H9 (cell line): ENCODE data around the gene FGF12. TPM values are rescaled to one million over a fixed set of nuclear protein-coding genes. Genes with fewer than 3 reads are reported as not detected.

Source experiments
- DNase-seq: peaks from one replicate; pipeline ENCODE4 v3.0.0-alpha.2; 2017
- H2AFZ ChIP-seq: one replicate; pipeline ENCODE4 v1.6.1; 2013; ENCODE audit warnings: mild to moderate bottlenecking, low read length, control low read depth, moderate library complexity
- H2AK5ac ChIP-seq: 2 replicates; pipeline ENCODE4 v1.6.1; 2013; ENCODE audit warnings: low read length, control low read depth, mixed read lengths; ENCODE audit not compliant: insufficient read length
- H2BK120ac ChIP-seq: one replicate; pipeline ENCODE4 v1.6.1; 2013; ENCODE audit warnings: low read depth, mild to moderate bottlenecking, low read length, control low read depth, inconsistent platforms; ENCODE audit not compliant: poor library complexity, severe bottlenecking
- H2BK12ac ChIP-seq: 2 replicates; pipeline ENCODE4 v1.6.1; 2013; ENCODE audit warnings: low read length, control low read depth, mixed read lengths, low read depth; ENCODE audit not compliant: insufficient read length
- H2BK15ac ChIP-seq: 2 replicates; pipeline ENCODE4 v1.6.1; 2013; ENCODE audit warnings: low read depth, low read length, control low read depth
- H2BK20ac ChIP-seq: one replicate; pipeline ENCODE4 v1.6.1; 2013; ENCODE audit warnings: low read depth, mild to moderate bottlenecking, low read length, control low read depth, inconsistent platforms; ENCODE audit not compliant: poor library complexity, severe bottlenecking
- H2BK5ac ChIP-seq: 2 replicates; pipeline ENCODE4 v1.6.1; 2013; ENCODE audit warnings: low read length, control low read depth, mixed read lengths; ENCODE audit not compliant: insufficient read length
- H3K14ac ChIP-seq: 2 replicates; pipeline ENCODE4 v1.6.1; 2013; ENCODE audit warnings: low read length, control low read depth; ENCODE audit not compliant: insufficient read depth
- H3K18ac ChIP-seq: 2 replicates; pipeline ENCODE4 v1.6.1; 2013; ENCODE audit warnings: low read depth, mild to moderate bottlenecking, mixed read lengths, low read length, control low read depth; ENCODE audit not compliant: insufficient read length
- H3K23ac ChIP-seq: 2 replicates; pipeline ENCODE4 v1.6.1; 2013; ENCODE audit warnings: low read length, control low read depth, mixed read lengths, low read depth; ENCODE audit not compliant: insufficient read length
- H3K23me2 ChIP-seq: 2 replicates; pipeline ENCODE4 v1.6.1; 2013; ENCODE audit warnings: low read depth, mild to moderate bottlenecking, mixed read lengths, low read length, control low read depth; ENCODE audit not compliant: insufficient read length, poor library complexity, severe bottlenecking
- H3K27ac ChIP-seq: 2 replicates; pipeline ENCODE4 v1.5.1; 2013; ENCODE audit warnings: low read length, control low read depth, mixed read lengths, low read depth; ENCODE audit not compliant: insufficient read length
- H3K27me3 ChIP-seq: 2 replicates; pipeline ENCODE4 v1.6.1; 2013; ENCODE audit warnings: low read length, control low read depth, inconsistent platforms; ENCODE audit not compliant: insufficient read depth
- H3K4ac ChIP-seq: 2 replicates; pipeline ENCODE4 v1.6.1; 2013; ENCODE audit warnings: low read depth, mild to moderate bottlenecking, control low read depth, inconsistent platforms, low read length, moderate library complexity
- H3K4me1 ChIP-seq: 2 replicates; pipeline ENCODE4 v1.6.1; 2013; ENCODE audit warnings: low read length, control low read depth, inconsistent platforms; ENCODE audit not compliant: insufficient read depth
- H3K4me2 ChIP-seq: 2 replicates; pipeline ENCODE4 v1.6.1; 2013; ENCODE audit warnings: low read length, control low read depth, mixed read lengths; ENCODE audit not compliant: insufficient read length, insufficient read depth
- H3K56ac ChIP-seq: 2 replicates; pipeline ENCODE4 v1.6.1; 2013; ENCODE audit warnings: low read depth, mild to moderate bottlenecking, mixed read lengths, low read length, control low read depth; ENCODE audit not compliant: insufficient read length
- H3K79me1 ChIP-seq: 2 replicates; pipeline ENCODE4 v1.6.1; 2013; ENCODE audit warnings: low read depth, mild to moderate bottlenecking, moderate library complexity, low read length, control low read depth, inconsistent platforms; ENCODE audit not compliant: insufficient read depth, poor library complexity, severe bottlenecking
- H3K79me2 ChIP-seq: 2 replicates; pipeline ENCODE4 v1.6.1; 2013; ENCODE audit warnings: low read length, control low read depth, inconsistent platforms; ENCODE audit not compliant: insufficient read depth
- H3K9ac ChIP-seq: 2 replicates; pipeline ENCODE4 v1.6.1; 2013; ENCODE audit warnings: low read length, control low read depth, mixed read lengths; ENCODE audit not compliant: insufficient read length; ENCODE audit errors: extremely low read depth
- H3K9me3 ChIP-seq: one replicate; pipeline ENCODE4 v1.6.1; 2013; ENCODE audit warnings: low read depth, low read length, inconsistent platforms; ENCODE audit not compliant: control insufficient read depth
- H3T11ph ChIP-seq: one replicate; pipeline ENCODE4 v1.6.1; 2013; ENCODE audit warnings: mild to moderate bottlenecking, low read length, control low read depth, inconsistent platforms
- H4K20me1 ChIP-seq: one replicate; pipeline ENCODE4 v1.6.1; 2013; ENCODE audit not compliant: control insufficient read depth, insufficient read length, insufficient read depth
- H4K5ac ChIP-seq: 2 replicates; pipeline ENCODE4 v1.6.1; 2013; ENCODE audit warnings: low read depth, mild to moderate bottlenecking, mixed read lengths, low read length, control low read depth; ENCODE audit not compliant: insufficient read length
- H4K8ac ChIP-seq: replicated peaks from 2 replicates; pipeline ENCODE4 v1.6.1; 2013; ENCODE audit warnings: low read length, control low read depth, mixed read lengths, low read depth; ENCODE audit not compliant: insufficient read length
- H4K91ac ChIP-seq: 2 replicates; pipeline ENCODE4 v1.6.1; 2013; ENCODE audit warnings: low read depth, mild to moderate bottlenecking, moderate library complexity, mixed read lengths, low read length, control low read depth; ENCODE audit not compliant: insufficient read length
- H3K27ac Mint-ChIP-seq, 3 experiments: 2 replicates in 2 of 3; 3 replicates in 1 of 3; pipeline ENCODE4 v1.8.0; 2020 to 2021; ENCODE audit warnings: mixed read lengths in 3 of 3, mild to moderate bottlenecking in 1 of 3, moderate library complexity in 1 of 3
- H3K27me3 Mint-ChIP-seq: 2 replicates; pipeline ENCODE4 v1.8.0; 2021; ENCODE audit warnings: low read depth, mild to moderate bottlenecking, moderate library complexity, mixed read lengths
- H3K36me3 Mint-ChIP-seq, 3 experiments: 2 replicates in 2 of 3; 3 replicates in 1 of 3; pipeline ENCODE4 v1.8.0; 2020 to 2021; ENCODE audit warnings: low read depth in 3 of 3, mixed read lengths in 3 of 3; ENCODE audit not compliant: insufficient read depth in 1 of 3
- H3K4me1 Mint-ChIP-seq, 2 experiments: 2 replicates each; pipeline ENCODE4 v1.8.0; 2020; ENCODE audit warnings: mixed read lengths in 2 of 2
- H3K4me3 Mint-ChIP-seq, 2 experiments: 2 replicates in 1 of 2; 3 replicates in 1 of 2; pipeline ENCODE4 v1.8.0; 2020 to 2021; ENCODE audit warnings: mild to moderate bottlenecking in 2 of 2, mixed read lengths in 2 of 2, moderate library complexity in 1 of 2
- H3K9me3 Mint-ChIP-seq, 2 experiments: 2 replicates in 1 of 2; 3 replicates in 1 of 2; pipeline ENCODE4 v1.8.0; 2020; ENCODE audit warnings: mild to moderate bottlenecking in 2 of 2, mixed read lengths in 2 of 2, moderate library complexity in 1 of 2
- WGBS: extraction: QIAGEN DNeasy Blood & Tissue Kit; methylation state at CpG from one replicate; pipeline ENCODE4 v1.1.7; 2013; ENCODE audit warnings: missing lambda C conversion rate, low lambda C conversion rate, mixed read lengths; ENCODE audit not compliant: insufficient read length; ENCODE audit errors: extremely low coverage; 5-methylcytosine and 5-hydroxymethylcytosine counted together
- total RNA-seq: library from RNA; stranded (reverse); gene quantifications from 2 replicates; pipeline ENCODE4 v1.2.1, GENCODE V29; 2021
- TF ChIP-seq, protein P1 (sequence below): fragments of 200-600 bp; sonication (generic); conservative IDR thresholded peaks from 3 replicates; pipeline ENCODE4 v1.8.0; 2021; ENCODE audit warnings: antibody characterized with exemption, mild to moderate bottlenecking

Gene FGF12
- total RNA-seq, 1 experiment from 2014 or later, result 5.6 TPM

DNA sequence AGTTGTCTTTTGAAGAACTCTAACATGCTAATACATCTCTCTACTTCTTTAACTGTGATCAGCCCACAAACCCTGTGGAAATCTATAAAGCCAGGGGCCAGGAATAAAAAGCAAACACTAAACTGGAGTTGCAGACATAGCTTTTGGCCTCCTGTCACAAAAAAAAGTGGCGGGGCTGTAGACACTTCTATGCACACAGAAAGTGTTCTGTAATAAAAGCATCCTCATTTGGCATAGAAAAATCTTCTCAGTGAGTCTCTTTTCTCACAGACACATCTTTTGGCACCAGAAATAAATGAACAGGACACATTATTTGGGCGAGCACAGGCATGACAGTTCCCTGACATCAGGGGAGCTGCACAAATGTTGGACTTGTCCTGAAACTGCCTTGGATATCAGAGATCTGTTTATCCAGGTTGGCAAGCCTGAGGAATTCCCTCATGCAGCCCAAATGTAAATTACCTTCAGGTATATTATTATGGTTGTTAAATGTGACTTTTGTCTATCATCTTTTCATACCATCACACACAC is 355.4 kb downstream of the FGF12 start:
- peaks cover 18 to 19% of the 10 kb centered on the region in 2 experiments for H3K4me1 Mint-ChIP-seq
- Histone ChIP-seq H3K4me1 (0 out of 2 replicates have a peak, but pooled peaks cover 2% of the 10 kb centered on the region), H4K91ac (no peak overlapping the region), H3K27ac (no peak overlapping the region), H2BK120ac (no peak overlapping the region), H2AK5ac (no peak overlapping the region), H2BK15ac (no peak overlapping the region), H2BK12ac (no peak overlapping the region), H2AFZ (no peak overlapping the region), H3K27me3 (no peaks in the 10 kb centered on the region), H3K18ac (no peak overlapping the region), H2BK5ac (no peak overlapping the region), H3K4me2 (no peak overlapping the region), H3T11ph (no peak overlapping the region), H4K20me1 (no peaks in the 10 kb centered on the region), H3K79me2 (0 out of 2 replicates have a peak, but pooled peaks cover 2% of the 10 kb centered on the region), H3K9me3 (no peaks in the 10 kb centered on the region), H3K9ac (no peak overlapping the region), H2BK20ac (no peak overlapping the region), H3K14ac (no peak overlapping the region), H3K56ac (no peak overlapping the region), H3K4ac (no peak overlapping the region), H3K23me2 (no peaks in the 10 kb centered on the region), H3K23ac (no peak overlapping the region), H4K8ac (no peak overlapping the region), H4K5ac (no peak overlapping the region), H3K79me1 (no peaks in the 10 kb centered on the region)
- DNase-seq, result no peak
- TF ChIP-seq, protein P1, sequence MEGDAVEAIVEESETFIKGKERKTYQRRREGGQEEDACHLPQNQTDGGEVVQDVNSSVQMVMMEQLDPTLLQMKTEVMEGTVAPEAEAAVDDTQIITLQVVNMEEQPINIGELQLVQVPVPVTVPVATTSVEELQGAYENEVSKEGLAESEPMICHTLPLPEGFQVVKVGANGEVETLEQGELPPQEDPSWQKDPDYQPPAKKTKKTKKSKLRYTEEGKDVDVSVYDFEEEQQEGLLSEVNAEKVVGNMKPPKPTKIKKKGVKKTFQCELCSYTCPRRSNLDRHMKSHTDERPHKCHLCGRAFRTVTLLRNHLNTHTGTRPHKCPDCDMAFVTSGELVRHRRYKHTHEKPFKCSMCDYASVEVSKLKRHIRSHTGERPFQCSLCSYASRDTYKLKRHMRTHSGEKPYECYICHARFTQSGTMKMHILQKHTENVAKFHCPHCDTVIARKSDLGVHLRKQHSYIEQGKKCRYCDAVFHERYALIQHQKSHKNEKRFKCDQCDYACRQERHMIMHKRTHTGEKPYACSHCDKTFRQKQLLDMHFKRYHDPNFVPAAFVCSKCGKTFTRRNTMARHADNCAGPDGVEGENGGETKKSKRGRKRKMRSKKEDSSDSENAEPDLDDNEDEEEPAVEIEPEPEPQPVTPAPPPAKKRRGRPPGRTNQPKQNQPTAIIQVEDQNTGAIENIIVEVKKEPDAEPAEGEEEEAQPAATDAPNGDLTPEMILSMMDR, result no peak
- no CpG with 5 or more reads among the region's 2 CpGs for WGBS
- no peak overlapping the region for H3K4me3 Mint-ChIP-seq
- no peaks in the 10 kb centered on the region for H3K36me3 Mint-ChIP-seq
- H3K27ac Mint-ChIP-seq, result no peak overlapping the region
- H3K27me3 Mint-ChIP-seq, result no peaks in the 10 kb centered on the region
- no peaks in the 10 kb centered on the region for H3K9me3 Mint-ChIP-seq
